ENCODE measurements around the gene PGAP1.
"Not testable (repeated sequence)": the region's sequence is repeated elsewhere in the genome, so short reads cannot be mapped to it uniquely, and the experiment has no call there.

Gene PGAP1

GRCh38 chr2:196949116-196949515, 22.6 kb upstream of the PGAP1 start:
- DNase-seq (ENCODE audit: low read depth in 4 of 4, low spot score in 1 of 4): no peak

- no peak for DNase-seq (ENCODE audit: low read depth in 4 of 4, low spot score in 1 of 4)
Observed at GRCh38 chr2:196944570-196944969, 18.1 kb upstream of the PGAP1 start.

- DNase-seq (ENCODE audit: low read depth in 4 of 4, low spot score in 1 of 4): no peak
Observed at GRCh38 chr2:196941398-196942078, 15.0 kb upstream of the PGAP1 start.

GRCh38 chr2:196939371-196939770, 12.9 kb upstream of the PGAP1 start:
- no peak for DNase-seq (ENCODE audit: low read depth in 4 of 4, low spot score in 1 of 4)

- no peak for DNase-seq (ENCODE audit: low read depth in 4 of 4, low spot score in 1 of 4)
Observed at GRCh38 chr2:196935432-196935831, 8.9 kb upstream of the PGAP1 start.

- DNase-seq (ENCODE audit: low read depth in 4 of 4, low spot score in 1 of 4): no peak
Observed at GRCh38 chr2:196934672-196935071, 8.2 kb upstream of the PGAP1 start.

GRCh38 chr2:196931555-196931954, 5.0 kb upstream of the PGAP1 start:
- DNase-seq (ENCODE audit: low read depth in 4 of 4, low spot score in 1 of 4): no peak

- peak in 2 of 4 experiments; percentile 8 to 43 for DNase-seq (ENCODE audit: low read depth in 4 of 4, low spot score in 1 of 4)
Observed at GRCh38 chr2:196927376-196928225, 1.1 kb upstream of the PGAP1 start.

GRCh38 chr2:196925768-196926561, 542 bp downstream of the PGAP1 start:
- DNase-seq (ENCODE audit: low read depth in 4 of 4, low spot score in 1 of 4): peak in 1 of 4 experiments; percentile 10

- DNase-seq (ENCODE audit: low read depth in 4 of 4, low spot score in 1 of 4): no peak
Observed at GRCh38 chr2:196925051-196925767, 1.3 kb downstream of the PGAP1 start.

- no peak for DNase-seq (ENCODE audit: low read depth in 4 of 4, low spot score in 1 of 4)
Observed at GRCh38 chr2:196924051-196924450, 2.5 kb downstream of the PGAP1 start.

GRCh38 chr2:196918927-196919326, 7.6 kb downstream of the PGAP1 start:
- DNase-seq (ENCODE audit: low read depth in 4 of 4, low spot score in 1 of 4): no peak

- DNase-seq (ENCODE audit: low read depth in 4 of 4, low spot score in 1 of 4): no peak
Observed at GRCh38 chr2:196917802-196918201, 8.7 kb downstream of the PGAP1 start.

GRCh38 chr2:196915507-196916189, 10.9 kb downstream of the PGAP1 start:
- DNase-seq (ENCODE audit: low read depth in 4 of 4, low spot score in 1 of 4): no peak

- DNase-seq (ENCODE audit: low read depth in 4 of 4, low spot score in 1 of 4): no peak
Observed at GRCh38 chr2:196914867-196915460, 11.5 kb downstream of the PGAP1 start.

- no peak for DNase-seq (ENCODE audit: low read depth in 4 of 4, low spot score in 1 of 4)
Observed at GRCh38 chr2:196913691-196914090, 12.8 kb downstream of the PGAP1 start.

- DNase-seq (ENCODE audit: low read depth in 4 of 4, low spot score in 1 of 4): not testable (repeated sequence)
Observed at GRCh38 chr2:196905365-196905764, 21.1 kb downstream of the PGAP1 start.

- no peak for DNase-seq (ENCODE audit: low read depth in 4 of 4, low spot score in 1 of 4)
Observed at GRCh38 chr2:196902828-196903227, 23.7 kb downstream of the PGAP1 start.

GRCh38 chr2:196900843-196901242, 25.7 kb downstream of the PGAP1 start:
- no peak for DNase-seq (ENCODE audit: low read depth in 4 of 4, low spot score in 1 of 4)

- DNase-seq (ENCODE audit: low read depth in 4 of 4, low spot score in 1 of 4): no peak
Observed at GRCh38 chr2:196899976-196900375, 26.5 kb downstream of the PGAP1 start.

Data from stimulated activated CD4-positive, alpha-beta T cell treated with anti-CD3 and anti-CD28 coated beads, Interleukin-1b, Interleukin-23, amount 100 ng/mL, for 24 hours (primary cell).